Stimulated activated CD4-positive, alpha-beta T cell treated with anti-CD3 and anti-CD28 coated beads, Interleukin-15, amount 100 ng/mL, for 24 hours (primary cell): Measurements from ENCODE around the gene GH1.
"Not testable (repeated sequence)": the region's sequence is repeated elsewhere in the genome, so short reads cannot be mapped to it uniquely, and the experiment has no call there.

ENCODE experiments used
- DNase-seq: peaks from one replicate; pipeline ENCODE4 v3.0.0-alpha.2; 2020

Gene GH1

GRCh38 chr17:63894021-63894420 is 24.6 kb downstream of the GH1 start:
- not testable (repeated sequence) for DNase-seq

GRCh38 chr17:63892316-63893037 is 26.2 kb downstream of the GH1 start:
- not testable (repeated sequence) for DNase-seq

- DNase-seq = not testable (repeated sequence)
These were observed 29.4 kb downstream of the GH1 start for GRCh38 chr17:63889026-63889848.

GRCh38 chr17:63885119-63885518 is 33.5 kb downstream of the GH1 start:
- not testable (repeated sequence) for DNase-seq

DNA sequence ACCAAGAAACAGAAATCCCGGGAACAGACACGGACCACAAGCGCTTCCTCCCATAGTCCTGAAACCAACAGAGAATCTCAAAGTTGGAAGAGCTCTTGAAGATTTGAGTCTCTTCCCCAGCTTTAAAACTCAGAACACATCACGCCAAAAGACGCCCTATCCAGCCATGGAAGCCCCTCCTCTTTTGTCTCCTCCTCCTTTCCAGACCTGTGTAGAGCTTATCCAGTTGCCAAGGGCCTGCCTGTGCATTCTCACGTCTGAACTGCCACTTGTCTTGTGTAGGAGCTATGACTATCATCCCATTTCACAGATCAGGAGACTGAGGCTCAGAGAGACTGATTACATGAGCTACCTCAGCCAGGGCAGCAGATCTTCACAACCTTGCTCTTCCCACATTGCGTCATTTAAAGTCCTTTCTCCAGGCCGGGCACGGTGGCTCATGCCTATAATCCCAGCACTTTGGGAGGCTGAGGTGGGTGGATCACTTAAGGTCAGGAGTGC is 36.0 kb downstream of the GH1 start:
- not testable (repeated sequence) for DNase-seq

DNA sequence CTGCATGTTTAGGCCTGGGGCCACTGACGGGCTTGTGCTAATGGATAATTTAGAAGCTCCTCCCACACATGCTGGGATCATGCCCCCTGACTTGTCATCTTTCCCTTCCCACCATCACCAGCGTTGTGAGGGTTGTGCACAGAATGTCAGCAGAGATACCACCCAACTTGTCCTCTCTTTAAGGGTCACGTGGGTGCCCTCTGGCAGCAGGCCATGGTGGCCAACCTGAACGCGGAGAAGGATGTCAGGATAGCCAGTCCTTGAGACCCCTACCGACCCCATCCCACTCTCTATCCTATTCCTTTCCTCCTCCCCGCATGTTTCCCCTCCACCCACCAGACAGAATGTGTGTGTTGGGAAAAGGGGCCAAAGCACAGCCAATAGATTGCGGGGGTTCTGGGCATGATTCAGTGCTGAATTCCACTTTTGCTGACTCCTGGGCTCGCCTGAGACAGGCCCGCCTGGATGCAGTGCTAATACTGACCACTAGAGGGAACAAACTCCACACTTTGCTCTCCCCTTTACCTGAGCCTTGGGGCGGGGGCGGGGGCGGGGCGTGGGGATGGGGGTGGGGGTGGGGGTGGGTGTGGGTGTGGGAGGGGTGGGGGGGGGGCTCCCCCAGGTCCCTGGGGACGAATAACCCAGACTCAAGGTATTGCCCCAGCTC is 36.6 kb downstream of the GH1 start, which contains the start of gene GH2:
TSS of gene GH2 (minus strand) at position 10 of the 667 bp plus-strand sequence. CDS start 143 bp downstream, outside the sequence.
- DNase-seq = peak; percentile 72

DNA sequence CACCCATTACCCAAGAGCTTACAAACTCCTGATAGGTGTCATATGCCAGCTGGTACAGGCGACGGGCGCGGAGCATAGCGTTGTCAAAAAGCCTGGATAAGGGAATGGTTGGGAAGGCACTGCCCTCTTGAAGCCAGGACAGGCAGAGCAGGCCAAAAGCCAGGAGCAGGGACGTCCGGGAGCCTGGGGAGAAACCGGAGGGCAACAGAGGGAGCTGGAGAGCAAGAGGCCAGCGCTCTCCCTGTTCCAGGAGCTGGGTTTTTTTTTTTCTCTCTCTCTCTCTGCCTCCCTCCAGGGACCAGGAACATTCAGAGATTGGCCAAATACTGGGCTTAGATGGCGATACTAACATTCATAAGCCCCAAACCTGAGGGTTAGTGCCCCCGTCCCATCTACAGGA is 37.3 kb downstream of the GH1 start:
- not testable (repeated sequence) for DNase-seq

DNA sequence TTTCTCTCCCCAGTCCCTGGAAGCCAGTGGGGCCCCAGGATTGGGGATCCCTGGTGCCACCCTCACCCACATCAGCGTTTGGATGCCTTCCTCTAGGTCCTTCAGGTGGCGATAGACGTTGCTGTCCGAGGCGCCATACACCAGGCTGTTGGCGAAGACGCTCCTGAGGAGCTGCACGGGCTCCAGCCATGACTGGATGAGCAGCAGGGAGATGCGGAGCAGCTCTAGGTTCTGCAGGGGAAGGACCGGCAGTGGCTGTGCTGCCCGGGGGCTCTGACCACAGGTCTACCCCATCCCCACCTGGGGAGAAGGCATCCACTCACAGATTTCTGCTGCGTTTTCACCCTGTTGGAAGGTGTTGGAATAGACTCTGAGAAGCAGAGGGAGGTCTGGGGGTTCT is 37.9 kb downstream of the GH1 start:
- DNase-seq = no peak

GRCh38 chr17:63878413-63878812 is 40.2 kb downstream of the GH1 start:
- DNase-seq = not testable (repeated sequence)

DNA sequence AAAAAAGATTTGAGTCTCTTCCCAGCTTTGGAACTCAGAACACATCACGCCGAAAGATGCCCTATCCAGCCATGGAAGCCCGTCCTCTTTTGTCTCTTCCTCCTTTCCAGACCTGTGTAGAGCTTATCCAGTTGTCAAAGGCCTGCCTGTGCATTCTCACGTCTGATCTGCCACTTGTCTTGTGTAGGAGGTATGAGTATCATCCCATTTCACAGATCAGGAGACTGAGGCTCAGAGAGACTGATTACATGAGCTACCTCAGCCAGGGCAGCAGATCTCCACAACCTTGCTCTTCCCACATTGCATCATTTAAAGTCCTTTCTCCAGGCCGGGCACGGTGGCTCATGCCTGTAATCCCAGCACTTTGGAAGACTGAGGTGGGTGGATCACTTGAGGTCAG is 43.9 kb downstream of the GH1 start:
- DNase-seq = not testable (repeated sequence)

GRCh38 chr17:63874061-63874626 is 44.5 kb downstream of the GH1 start:
- not testable (repeated sequence) for DNase-seq

GRCh38 chr17:63873577-63873976 is 45.1 kb downstream of the GH1 start, which contains the start of gene CSH2:
TSS of gene CSH2 (minus strand) at chr17:63873677. CDS start at chr17:63873614, 63 bp downstream.
- DNase-seq = not testable (repeated sequence)

DNA sequence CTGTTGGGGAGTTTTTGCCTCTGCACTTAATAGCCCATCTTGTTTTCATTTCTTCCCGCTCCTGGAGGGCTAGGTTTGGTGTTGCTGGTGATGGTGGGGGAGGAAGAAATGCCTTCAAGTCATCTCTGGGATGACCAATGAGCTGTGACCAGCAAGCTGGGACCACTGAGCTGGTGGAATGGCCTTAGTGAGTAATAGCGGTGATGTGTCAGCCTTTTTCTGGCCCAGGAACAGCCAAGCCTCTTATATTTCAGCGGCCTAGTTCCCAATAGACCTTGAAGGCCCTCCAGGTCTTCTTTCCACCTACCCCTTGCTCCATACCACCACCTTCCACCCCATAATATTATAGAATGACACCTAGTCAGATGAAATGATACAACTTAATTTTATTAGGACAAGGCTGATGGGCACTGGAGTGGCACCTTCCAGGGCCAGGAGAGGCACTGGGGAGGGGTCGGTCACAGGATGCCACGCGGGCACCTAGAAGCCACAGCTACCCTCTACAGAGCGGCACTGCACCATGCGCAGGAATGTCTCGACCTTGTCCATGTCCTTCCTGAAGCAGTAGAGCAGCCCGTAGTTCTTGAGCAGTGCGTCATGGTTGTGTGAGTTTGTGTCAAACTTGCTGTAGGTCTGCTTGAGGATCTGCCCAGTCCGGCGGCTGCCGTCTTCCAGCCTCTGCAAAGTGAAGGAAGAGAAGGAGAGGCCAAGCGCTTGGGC is 46.8 kb downstream of the GH1 start:
- not testable (repeated sequence) for DNase-seq

DNA sequence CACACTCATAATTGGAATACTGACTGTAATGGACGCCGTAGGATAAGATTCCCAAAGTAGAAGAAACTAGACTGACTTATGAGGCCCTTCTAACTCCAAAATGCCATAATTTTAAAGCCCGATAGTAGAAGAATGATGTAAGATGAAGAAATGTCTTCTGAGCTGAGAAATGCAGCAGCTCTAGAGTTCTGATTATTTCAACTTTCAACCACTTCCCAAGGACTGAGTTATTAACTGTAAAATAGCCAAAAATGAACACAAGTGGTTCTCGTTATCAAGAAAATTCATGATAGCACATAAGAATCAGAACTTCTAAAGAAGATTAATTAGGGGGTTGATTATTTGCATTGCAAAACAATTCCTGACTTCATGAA is 48.4 kb downstream of the GH1 start:
- not testable (repeated sequence) for DNase-seq

- DNase-seq = not testable (repeated sequence)
These were observed 48.9 kb downstream of the GH1 start for GRCh38 chr17:63869491-63870291.
